Natural killer cell treated with Interleukin-12 subunit alpha and Interleukin-12 subunit beta and Interleukin-15 and Interleukin-18, amount 100 ng/mL, for 72 hours (primary cell): ENCODE results near the gene NKD1. TPM values are rescaled to one million over a fixed set of nuclear protein-coding genes. Genes with fewer than 3 reads are reported as not detected.

Source experiments
- ATAC-seq, 2 donors: fragments of 150-1000 bp; cut with Tn5 transposase in 1 of 2; sonication (Bioruptor Pico), chemical (Tn5 transposase) in 1 of 2; 2 replicates each; pipeline ENCODE4 v1.10.0; 2021
- DNase-seq: peaks from one replicate; pipeline ENCODE4 v3.0.0; 2022; ENCODE audit warnings: low spot score
- H3K27ac Mint-ChIP-seq, 2 donors: 1 replicate in 1 of 2; 2 replicates in 1 of 2; pipeline ENCODE4 v1.8.0; 2022; ENCODE audit warnings: mixed read lengths in 2 of 2, mild to moderate bottlenecking in 1 of 2, moderate library complexity in 1 of 2
- H3K27me3 Mint-ChIP-seq, 2 donors: 1 replicate in 1 of 2; 2 replicates in 1 of 2; pipeline ENCODE4 v1.8.0; 2022; ENCODE audit warnings: mixed read lengths in 2 of 2
- H3K36me3 Mint-ChIP-seq: one replicate; pipeline ENCODE4 v1.8.0; 2022; ENCODE audit warnings: mixed read lengths
- H3K4me1 Mint-ChIP-seq, 2 donors: 1 replicate in 1 of 2; 2 replicates in 1 of 2; pipeline ENCODE4 v1.8.0; 2022; ENCODE audit warnings: low read depth in 2 of 2, mixed read lengths in 2 of 2, mild to moderate bottlenecking in 1 of 2
- H3K4me3 Mint-ChIP-seq: one replicate; pipeline ENCODE4 v1.8.0; 2022; ENCODE audit warnings: mixed read lengths
- H3K9me3 Mint-ChIP-seq: 2 replicates; pipeline ENCODE4 v1.8.0; 2022; ENCODE audit warnings: mixed read lengths
- total RNA-seq, 2 donors: library from RNA; stranded (reverse); gene quantifications; one replicate each; pipeline ENCODE4 v1.2.3, GENCODE V29; 2022

Gene NKD1
- total RNA-seq, 2 donors from 2014 or later: 0.29 to 0.86 TPM

DNA sequence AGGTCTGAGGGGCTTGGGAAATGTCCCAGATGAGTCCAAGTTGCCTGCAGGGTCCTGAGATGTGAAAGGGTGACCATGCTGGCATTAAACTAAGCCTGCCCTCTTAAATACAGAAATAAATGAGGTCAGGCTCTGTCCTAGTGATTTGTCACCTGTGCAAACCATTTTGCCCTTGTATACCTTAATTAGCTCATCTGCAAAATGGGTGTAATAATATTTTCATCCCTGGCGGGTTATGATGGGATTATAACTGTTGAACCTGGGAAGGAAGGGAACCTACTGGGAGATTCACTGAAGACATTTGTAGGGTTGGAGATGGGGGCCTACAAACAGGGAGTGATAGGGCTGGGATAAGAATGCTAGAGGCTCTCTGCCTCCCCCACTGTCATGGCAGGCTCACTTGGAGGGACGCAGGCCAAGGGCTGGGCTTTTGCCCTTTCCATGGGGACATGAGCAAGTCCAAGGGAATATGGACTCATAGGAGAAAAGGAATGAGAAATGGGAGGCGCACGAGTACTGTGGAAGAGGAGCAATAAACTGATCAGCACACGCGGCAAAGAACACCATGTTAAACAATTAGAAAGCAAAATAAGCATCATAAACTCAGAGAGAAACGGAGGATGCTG is 4.4 kb downstream of the NKD1 start:
- Mint-ChIP-seq H3K9me3 (no peaks in the 10 kb centered on the region), H3K27ac (no peak overlapping the region), H3K36me3 (no peaks in the 10 kb centered on the region), H3K4me3 (no peak overlapping the region), H3K27me3 (peaks cover 0 to 10% of the 10 kb centered on the region in 2 donors), H3K4me1 (peaks cover 0 to 3% of the 10 kb centered on the region in 2 donors)
- DNase-seq: no peak
- no peak for ATAC-seq

GRCh38 chr16:50553182-50553710 is 5.0 kb downstream of the NKD1 start:
- ATAC-seq (no peak), DNase-seq (no peak)
- no peaks in the 10 kb centered on the region for H3K36me3 Mint-ChIP-seq
- H3K27ac Mint-ChIP-seq: no peak overlapping the region
- H3K9me3 Mint-ChIP-seq: no peaks in the 10 kb centered on the region
- no peak overlapping the region for H3K4me3 Mint-ChIP-seq
- peaks cover 2 to 3% of the 10 kb centered on the region in 2 donors for H3K4me1 Mint-ChIP-seq
- H3K27me3 Mint-ChIP-seq: peaks cover 0 to 10% of the 10 kb centered on the region in 2 donors

- Mint-ChIP-seq H3K4me3 (no peak overlapping the region), H3K36me3 (no peaks in the 10 kb centered on the region), H3K9me3 (no peaks in the 10 kb centered on the region), H3K27me3 (peaks cover 0 to 12% of the 10 kb centered on the region in 2 donors), H3K4me1 (peaks cover 3 to 5% of the 10 kb centered on the region in 2 donors), H3K27ac (no peak overlapping the region)
- DNase-seq (no peak), ATAC-seq (no peak)
Measured at GRCh38 chr16:50553731-50554360, 5.7 kb downstream of the NKD1 start.

DNA sequence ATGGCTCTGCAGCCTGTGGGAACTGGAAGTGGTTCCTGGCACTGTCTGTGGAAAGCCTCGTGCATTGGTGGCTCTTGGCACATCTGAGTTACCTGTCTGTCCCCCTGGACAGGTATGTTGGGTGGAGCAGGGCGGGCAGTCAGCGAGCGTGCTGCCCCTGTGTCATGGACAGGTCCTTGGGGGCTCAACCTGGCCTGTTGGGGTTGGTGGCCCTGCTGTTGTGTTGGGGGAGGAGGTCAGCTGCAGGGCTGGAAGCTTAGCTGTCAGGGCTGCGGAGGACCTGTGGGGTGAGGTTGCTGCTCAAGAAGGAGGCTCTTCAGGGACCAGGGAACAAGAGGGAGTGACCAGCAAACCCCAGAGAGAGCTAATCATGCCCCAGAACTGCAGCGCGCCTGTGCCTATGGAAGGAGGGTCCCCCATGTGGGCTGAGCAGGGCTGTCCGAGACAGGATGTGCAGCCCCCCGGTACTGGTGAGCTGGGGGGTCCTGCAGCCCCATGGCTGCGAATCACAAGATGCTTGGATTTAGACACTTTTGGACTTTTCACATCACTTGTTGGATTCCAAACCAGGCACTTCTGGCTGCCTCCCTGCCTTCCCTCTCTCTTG is 7.2 kb downstream of the NKD1 start:
- ATAC-seq (no peak), DNase-seq (no peak)
- no peaks in the 10 kb centered on the region for H3K9me3 Mint-ChIP-seq
- H3K27me3 Mint-ChIP-seq: peaks cover 0 to 6% of the 10 kb centered on the region in 2 donors
- no peaks in the 10 kb centered on the region for H3K36me3 Mint-ChIP-seq
- no peak overlapping the region for H3K4me3 Mint-ChIP-seq
- H3K27ac Mint-ChIP-seq: no peak overlapping the region
- peaks cover 0 to 5% of the 10 kb centered on the region in 2 donors for H3K4me1 Mint-ChIP-seq

- H3K36me3 Mint-ChIP-seq: no peaks in the 10 kb centered on the region
- ATAC-seq (no peak), DNase-seq (no peak)
- peaks cover 0 to 5% of the 10 kb centered on the region in 2 donors for H3K4me1 Mint-ChIP-seq
- no peak overlapping the region for H3K27ac Mint-ChIP-seq
- H3K4me3 Mint-ChIP-seq: no peak overlapping the region
- H3K9me3 Mint-ChIP-seq: no peaks in the 10 kb centered on the region
- peaks cover 0 to 6% of the 10 kb centered on the region in 2 donors for H3K27me3 Mint-ChIP-seq
Measured at GRCh38 chr16:50555952-50556673, 7.9 kb downstream of the NKD1 start.

- Mint-ChIP-seq H3K9me3 (no peaks in the 10 kb centered on the region), H3K36me3 (peaks cover 5% of the 10 kb centered on the region), H3K27me3 (peaks cover 0 to 6% of the 10 kb centered on the region in 2 donors), H3K4me1 (peaks cover 0 to 5% of the 10 kb centered on the region in 2 donors), H3K4me3 (no peak overlapping the region), H3K27ac (no peak overlapping the region)
- no peak for ATAC-seq
- DNase-seq: no peak
Measured at GRCh38 chr16:50557046-50557445, 8.8 kb downstream of the NKD1 start.

DNA sequence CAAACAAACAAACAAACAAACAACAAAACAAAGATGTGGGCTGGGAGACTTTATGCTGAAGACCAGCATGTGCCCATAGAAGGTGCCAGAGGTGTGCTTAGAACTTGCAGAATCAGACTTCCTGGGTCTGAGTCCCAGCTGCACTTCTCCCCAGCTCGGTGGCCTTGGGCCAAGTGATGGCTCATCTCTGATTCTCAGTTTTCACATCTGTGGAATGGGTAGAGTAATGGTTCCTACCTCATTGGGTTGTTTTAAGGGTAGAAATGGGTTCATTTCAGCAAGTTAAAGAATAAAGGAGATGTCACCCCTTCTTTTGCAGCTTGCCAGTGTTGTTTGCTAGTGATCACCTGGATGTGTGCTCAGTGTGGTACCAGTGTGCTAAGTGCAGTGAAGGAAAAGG is 10.7 kb downstream of the NKD1 start:
- Mint-ChIP-seq H3K9me3 (no peaks in the 10 kb centered on the region), H3K27ac (no peak overlapping the region), H3K4me3 (no peak overlapping the region), H3K27me3 (peaks cover 0 to 5% of the 10 kb centered on the region in 2 donors), H3K36me3 (peaks cover 5% of the 10 kb centered on the region), H3K4me1 (peaks cover 0 to 5% of the 10 kb centered on the region in 2 donors)
- DNase-seq (no peak), ATAC-seq (no peak)

- ATAC-seq (no peak), DNase-seq (no peak)
- H3K27me3 Mint-ChIP-seq: peaks cover 0 to 2% of the 10 kb centered on the region in 2 donors
- no peak overlapping the region for H3K27ac Mint-ChIP-seq
- H3K4me3 Mint-ChIP-seq: no peak overlapping the region
- peaks cover 5% of the 10 kb centered on the region for H3K36me3 Mint-ChIP-seq
- H3K4me1 Mint-ChIP-seq: peaks cover 0 to 5% of the 10 kb centered on the region in 2 donors
- no peaks in the 10 kb centered on the region for H3K9me3 Mint-ChIP-seq
Measured at GRCh38 chr16:50559342-50559741, 11.1 kb downstream of the NKD1 start.

- Mint-ChIP-seq H3K27me3 (peaks cover 0 to 2% of the 10 kb centered on the region in 2 donors), H3K4me1 (peaks cover 0 to 5% of the 10 kb centered on the region in 2 donors), H3K36me3 (peaks cover 5% of the 10 kb centered on the region), H3K27ac (no peak overlapping the region), H3K4me3 (no peak overlapping the region), H3K9me3 (no peaks in the 10 kb centered on the region)
- no peak for ATAC-seq
- no peak for DNase-seq
Measured at GRCh38 chr16:50559804-50560514, 11.8 kb downstream of the NKD1 start.

DNA sequence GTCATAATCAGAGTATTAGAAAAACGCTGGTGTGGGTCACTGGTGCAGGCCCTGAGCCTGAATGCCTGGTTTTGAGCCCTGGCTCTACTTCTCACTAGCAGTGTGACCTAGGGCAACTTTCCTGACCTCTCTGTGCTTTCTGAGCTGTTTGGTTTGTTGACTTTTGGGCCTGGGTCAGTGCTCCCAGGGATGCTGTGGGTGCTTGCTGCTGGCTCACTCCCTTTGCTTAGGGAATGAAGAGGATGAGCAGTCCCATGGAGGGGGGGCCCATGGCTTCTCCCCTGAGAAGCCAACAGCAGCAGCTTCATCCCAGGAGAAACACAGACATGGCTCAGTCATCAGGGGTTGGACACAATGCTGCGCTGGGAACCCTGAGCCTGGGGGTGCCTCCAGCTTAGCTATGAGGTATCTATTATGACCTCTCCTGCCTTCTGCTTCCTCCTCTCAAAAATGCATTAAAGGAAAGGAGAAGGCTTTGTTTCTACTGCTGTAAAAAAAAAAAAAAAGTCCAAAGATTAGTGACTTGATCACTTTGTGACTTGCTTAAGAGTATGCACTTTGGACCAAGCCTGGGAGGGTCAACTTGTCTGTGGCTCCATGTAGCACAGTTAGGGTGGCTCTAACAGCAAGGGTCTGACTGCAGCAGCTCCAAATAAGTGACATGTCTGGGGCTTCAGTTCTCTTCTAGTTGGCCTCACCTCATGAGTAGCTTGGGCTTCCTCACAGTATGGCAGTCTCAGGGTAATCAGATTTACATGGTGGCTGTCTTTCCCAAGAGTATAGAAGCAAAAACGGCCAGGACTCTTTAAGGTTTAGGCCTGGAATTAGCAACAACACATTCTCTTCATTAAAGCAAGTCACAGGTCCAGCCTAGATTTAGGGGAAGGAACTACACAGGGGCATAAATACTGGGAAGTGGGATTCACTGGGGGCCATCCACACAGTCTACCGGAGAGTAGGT is 13.0 kb downstream of the NKD1 start:
- no peaks in the 10 kb centered on the region for H3K9me3 Mint-ChIP-seq
- no peak for ATAC-seq
- H3K36me3 Mint-ChIP-seq: peaks cover 5% of the 10 kb centered on the region
- no peak overlapping the region for H3K27ac Mint-ChIP-seq
- peaks cover 0 to 5% of the 10 kb centered on the region in 2 donors for H3K4me1 Mint-ChIP-seq
- no peak overlapping the region for H3K4me3 Mint-ChIP-seq
- H3K27me3 Mint-ChIP-seq: peaks cover 0 to 2% of the 10 kb centered on the region in 2 donors
- DNase-seq: no peak

DNA sequence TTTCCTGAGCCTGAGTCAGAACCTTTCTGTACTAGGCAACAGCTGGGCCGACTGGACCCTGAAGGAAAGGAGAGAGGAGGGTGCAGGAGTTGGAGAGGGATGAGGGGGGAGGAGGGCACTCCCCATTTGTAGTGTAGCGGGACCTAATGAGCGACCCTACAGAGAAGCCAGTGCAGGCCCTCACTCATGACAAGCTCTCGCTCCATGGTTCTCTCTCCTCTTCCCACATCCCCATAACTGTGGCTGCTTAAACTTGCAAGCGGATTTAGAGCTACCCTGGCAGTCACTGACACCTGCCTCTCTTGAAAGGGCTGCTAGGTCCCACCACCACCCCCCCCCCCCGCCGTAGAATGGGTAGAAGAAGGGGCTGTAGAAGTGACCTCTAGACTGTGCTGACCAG is 14.5 kb downstream of the NKD1 start:
- no peak for ATAC-seq
- no peak overlapping the region for H3K4me3 Mint-ChIP-seq
- H3K27me3 Mint-ChIP-seq: peaks cover 0 to 2% of the 10 kb centered on the region in 2 donors
- no peak for DNase-seq
- H3K36me3 Mint-ChIP-seq: peaks cover 5% of the 10 kb centered on the region
- no peak overlapping the region for H3K27ac Mint-ChIP-seq
- no peaks in the 10 kb centered on the region for H3K9me3 Mint-ChIP-seq
- H3K4me1 Mint-ChIP-seq: peaks cover 0 to 5% of the 10 kb centered on the region in 2 donors

GRCh38 chr16:50563989-50564388 is 15.8 kb downstream of the NKD1 start:
- H3K4me3 Mint-ChIP-seq: no peak overlapping the region
- peaks cover 5% of the 10 kb centered on the region for H3K36me3 Mint-ChIP-seq
- no peak overlapping the region for H3K27ac Mint-ChIP-seq
- ATAC-seq (no peak), DNase-seq (no peak)
- peaks cover 0 to 2% of the 10 kb centered on the region in 2 donors for H3K4me1 Mint-ChIP-seq
- H3K27me3 Mint-ChIP-seq: no peaks in the 10 kb centered on the region
- H3K9me3 Mint-ChIP-seq: no peaks in the 10 kb centered on the region
